Daoy (cell line): Measurements from ENCODE around the gene XRRA1. TPM values are rescaled to one million over a fixed set of nuclear protein-coding genes. Genes with fewer than 3 reads are reported as not detected.
"Not testable (repeated sequence)": the region's sequence is repeated elsewhere in the genome, so short reads cannot be mapped to it uniquely, and the experiment has no call there.

Experiments
- DNase-seq: peaks from one replicate; pipeline ENCODE4 v3.0.0-alpha.2; 2015; ENCODE audit warnings: low read depth
- total RNA-seq: library from RNA; depleted of rRNA; stranded (reverse); fragments of >200 nt; shearing (Covaris generic); gene quantifications from 2 replicates; pipeline ENCODE4 v1.2.3, GENCODE V29; 2014

Gene XRRA1
- total RNA-seq, 1 experiment from 2014 or later: 5.6 TPM

DNA sequence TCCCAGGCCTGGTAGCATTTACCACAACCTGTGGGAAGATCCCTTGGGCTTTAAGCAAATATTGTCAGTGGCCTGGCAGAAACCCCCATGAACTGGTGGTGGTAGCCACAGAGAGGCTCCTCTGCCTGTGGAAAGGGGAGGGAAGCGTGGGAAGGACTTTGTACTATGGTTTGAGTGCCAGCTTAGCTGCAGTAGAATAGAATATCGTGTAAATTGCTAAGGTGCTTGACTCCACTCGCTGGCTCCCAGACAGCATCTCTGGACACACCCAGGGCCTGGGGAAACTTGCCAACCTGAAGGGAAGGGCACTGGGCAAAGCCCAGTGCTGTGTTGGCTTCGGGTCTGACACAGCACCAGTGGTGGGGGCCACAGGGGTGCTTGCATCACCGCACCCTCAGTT lies 52.6 kb downstream of the XRRA1 start:
- DNase-seq: no peak

DNA sequence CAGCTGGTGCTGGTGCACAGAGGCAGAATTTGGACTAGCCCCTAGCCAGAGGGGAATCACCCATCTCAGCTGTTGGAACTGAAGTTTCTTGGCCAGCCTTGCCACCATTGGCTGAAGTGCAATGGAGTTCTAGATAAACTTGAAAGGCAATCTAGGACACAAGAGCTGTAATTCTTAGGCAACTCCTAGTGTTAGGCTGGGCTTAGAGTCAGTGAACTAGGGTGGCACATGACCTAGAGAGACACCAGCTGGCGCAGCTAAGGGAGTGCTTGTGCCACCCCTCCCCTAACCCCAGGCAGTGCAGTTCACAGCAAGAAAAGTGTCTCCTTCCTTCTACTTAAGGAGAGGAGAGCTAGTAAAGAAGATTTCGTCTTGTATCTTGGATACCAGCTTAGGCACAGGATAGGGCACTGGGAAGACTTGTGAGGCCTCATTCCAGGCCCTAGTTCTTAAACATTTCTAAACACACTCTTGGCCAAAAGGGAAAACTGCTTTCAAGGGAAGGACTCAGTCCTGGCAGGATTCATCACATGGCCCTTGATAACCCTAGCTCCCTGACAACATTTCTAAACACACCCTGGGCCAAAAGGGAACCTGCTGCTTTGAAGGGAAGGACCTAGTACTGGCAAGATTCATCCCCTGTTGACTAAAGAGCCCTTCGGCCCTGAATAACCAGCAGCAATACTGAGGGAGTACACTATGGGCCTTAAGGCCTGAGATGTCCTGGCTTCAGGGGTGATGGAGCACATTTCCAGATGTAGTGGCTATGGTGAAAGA lies 53.4 kb downstream of the XRRA1 start:
- no peak for DNase-seq

DNA sequence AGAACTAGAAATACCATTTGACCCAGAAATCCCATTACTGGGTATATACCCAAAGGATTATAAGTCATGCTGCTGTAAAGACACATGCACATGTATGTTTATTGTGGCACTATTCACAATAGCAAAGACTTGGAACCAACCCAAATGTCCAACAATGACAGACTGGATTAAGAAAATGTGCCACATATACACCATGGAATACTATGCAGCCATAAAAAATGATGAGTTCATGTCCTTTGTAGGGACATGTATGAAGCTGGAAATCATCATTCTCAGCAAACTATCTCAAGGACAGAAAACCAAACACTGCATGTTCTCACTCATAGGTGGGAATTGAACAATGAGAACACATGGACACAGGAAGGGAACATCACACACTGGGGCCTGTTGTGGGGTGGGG lies 55.9 kb downstream of the XRRA1 start:
- not testable (repeated sequence) for DNase-seq

DNA sequence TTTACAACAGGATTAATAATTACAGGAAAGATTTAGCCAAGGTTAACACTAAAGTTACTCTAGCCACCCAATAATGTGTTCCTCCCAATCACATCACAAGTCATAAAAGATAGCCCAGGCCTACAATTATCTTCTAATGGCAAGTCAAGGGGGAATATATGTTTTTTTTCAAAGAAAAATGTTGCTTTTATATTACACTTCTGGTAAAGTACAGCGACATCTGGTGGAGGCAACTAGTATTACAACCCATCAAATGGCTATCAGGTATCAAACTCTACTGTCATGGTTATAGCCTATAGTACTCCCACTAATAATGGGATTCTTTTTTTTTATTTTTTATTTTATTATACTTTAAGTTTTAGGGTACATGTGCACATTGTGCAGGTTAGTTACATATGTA lies 71.8 kb downstream of the XRRA1 start:
- no peak for DNase-seq

DNA sequence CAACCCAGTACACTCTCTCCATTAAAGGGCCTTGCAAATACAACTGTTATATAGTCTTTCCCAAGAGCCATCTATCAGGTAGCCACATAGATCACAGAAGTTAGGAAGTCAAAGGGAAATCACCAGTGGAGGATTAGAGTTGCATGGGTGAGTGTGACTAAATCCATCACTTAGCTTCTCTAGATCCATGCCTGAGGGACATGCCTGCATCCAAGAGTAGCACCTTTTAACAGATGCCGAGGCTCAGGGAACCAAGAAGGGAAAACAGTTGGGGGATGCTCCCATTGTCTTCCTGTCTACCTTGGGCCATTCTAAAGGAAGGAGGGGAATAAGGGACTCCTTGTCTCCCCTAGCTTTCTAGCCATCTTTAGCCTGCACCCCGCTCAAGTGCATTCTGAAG lies 77.9 kb downstream of the XRRA1 start:
- no peak for DNase-seq

DNA sequence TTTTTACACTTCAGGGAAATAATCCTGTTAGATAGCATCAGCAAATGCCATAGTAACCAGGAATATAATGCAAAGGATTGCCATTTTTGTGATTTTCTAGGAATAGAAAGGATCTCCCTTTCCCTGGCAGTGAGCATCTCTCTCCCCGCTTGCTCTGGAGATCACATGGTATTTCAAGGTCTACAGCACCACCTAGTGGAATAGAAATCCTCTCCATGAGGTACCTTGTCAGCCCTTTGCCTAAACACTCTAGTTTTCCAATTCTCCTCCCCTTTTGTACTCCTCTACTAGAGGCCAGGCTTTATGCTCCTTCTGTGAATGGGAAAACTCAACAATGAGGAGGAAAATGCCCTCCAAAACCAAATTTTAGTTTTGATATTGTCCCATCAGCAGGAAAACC lies 78.4 kb downstream of the XRRA1 start:
- DNase-seq: peak; percentile 16

DNA sequence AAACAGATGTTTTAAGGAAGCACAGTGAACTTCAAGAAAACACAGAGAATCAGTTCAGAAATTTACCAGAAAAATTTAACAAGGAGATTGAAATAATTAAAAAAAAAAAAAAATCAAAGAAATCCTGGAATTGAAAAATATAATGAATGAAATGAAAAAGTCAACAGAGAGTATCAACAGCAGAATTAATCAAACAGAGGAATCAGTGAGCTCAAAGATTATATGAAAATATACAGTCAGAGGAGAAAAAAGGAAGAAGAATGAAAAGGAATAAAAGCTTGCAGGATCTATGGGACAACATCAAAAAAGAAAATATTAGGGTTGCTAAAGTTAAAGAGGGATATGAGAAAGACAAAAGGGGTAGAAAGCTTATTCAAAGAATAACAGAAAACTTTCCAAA lies 82.3 kb downstream of the XRRA1 start:
- no peak for DNase-seq

DNA sequence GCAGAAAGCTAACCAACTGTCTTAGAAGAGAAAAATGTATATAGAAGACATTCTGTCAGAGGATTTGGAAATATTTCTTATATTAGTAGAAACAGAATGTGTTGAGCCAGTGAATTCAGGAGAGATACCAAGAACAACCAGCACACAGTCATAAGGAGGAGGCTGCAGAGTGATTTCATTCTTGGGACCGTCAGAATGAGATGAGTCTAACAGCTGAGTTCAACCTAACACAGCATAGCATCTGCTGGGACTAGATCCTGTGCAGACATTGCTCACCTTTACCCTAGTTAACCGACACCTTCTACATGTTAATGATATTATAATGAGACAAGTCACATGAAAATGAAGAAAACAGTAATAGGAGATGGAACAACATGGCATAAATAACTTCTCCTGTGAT lies 85.5 kb downstream of the XRRA1 start:
- no peak for DNase-seq

DNA sequence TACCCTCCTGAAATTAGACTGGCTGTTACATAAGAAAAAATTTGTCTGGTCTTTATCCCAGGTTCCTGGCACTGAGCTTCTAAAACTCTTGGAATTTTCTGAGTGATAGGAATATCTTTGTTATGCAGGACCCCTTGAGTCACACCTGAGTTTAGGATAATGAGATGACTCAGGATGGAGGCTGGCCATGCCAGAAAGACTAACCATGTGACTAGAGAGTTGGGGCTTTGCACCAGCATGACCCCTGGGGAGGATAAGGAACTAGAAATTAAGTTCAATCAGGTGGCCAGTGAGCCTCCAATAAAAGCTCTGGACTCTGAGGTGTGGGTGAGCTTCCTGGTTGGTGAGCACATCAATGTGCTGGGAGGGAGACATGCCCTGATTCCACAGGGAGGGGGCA lies 88.1 kb downstream of the XRRA1 start:
- DNase-seq: no peak

DNA sequence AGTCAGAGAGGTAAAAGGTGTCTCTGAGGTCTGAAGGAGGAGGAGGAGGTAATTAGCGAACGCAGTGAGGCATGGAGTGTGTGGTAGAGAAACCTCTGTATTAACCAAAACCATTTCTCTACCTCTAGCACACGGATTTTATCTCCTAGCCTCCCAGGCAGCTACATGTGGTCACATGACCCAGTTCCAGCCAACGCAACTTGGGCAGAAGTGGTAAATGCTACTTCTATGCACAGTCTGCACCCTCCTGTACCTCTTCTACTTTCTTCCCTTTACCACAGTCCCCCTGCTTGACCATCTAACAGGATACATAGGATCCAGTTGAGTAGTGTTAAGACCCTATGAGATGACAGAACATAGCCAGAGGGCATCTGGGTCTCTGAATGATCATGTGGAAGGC lies 95.7 kb downstream of the XRRA1 start:
- no peak for DNase-seq

DNA sequence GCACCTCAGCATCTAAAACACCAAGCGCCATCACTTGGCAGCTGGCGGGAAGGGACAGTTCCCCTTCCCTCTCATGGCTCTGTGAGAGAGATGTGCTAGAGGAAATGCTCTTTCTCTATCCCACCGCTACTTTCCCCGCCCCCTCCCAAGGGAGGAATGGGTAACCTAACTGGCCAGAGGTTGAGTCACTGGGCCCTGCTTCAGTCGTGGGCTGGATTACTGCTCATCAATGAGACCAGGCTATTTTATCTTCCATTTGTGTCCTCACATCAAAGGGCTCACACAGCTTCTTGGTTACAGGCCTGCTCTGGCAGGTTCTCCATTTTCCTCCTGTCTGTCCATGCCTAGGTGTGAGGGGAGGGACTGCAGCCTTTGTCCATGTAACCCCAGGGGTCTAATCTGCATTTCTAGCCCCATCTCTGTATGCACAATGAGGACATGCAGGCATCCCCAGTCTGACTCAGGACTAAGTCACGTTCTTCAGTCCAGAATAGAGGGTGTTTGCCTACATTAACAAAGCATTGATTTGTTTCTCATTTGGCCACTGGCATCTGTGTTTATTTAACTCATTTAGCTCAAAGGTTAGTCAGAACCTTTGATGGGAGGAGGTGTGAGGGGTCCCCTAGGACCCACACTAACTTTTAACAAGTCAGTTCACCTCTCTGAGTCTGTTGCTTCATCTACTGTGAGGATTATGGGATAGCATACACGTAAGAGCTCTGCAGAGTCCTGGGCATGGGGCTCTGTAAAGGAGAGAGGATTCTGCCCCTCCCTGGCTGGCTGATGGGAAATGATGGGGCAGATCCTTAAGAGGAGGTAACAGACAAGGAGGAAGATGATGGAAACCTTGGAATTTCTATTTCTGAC lies 99.1 kb downstream of the XRRA1 start:
- DNase-seq: peak; percentile 61

DNA sequence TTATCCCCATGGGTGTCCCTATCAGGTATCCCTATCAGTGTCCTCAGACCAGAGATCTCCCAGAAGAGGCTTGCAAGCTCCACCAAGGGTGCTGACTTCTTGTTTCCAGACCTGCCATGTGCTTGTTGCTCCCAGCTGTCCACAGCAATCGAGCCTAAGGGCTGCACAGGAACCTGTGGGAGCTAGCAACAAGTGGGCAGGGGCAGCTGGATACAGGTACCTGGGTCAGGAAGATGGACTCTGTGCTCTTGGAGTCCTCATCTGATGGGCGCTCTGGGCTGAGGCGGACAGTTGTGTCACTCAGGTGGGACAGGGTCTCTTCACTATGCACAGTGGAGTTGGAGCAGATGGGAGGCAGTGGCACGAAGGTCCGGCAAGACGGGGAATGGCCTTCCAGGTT lies 101.0 kb downstream of the XRRA1 start:
- no peak for DNase-seq

DNA sequence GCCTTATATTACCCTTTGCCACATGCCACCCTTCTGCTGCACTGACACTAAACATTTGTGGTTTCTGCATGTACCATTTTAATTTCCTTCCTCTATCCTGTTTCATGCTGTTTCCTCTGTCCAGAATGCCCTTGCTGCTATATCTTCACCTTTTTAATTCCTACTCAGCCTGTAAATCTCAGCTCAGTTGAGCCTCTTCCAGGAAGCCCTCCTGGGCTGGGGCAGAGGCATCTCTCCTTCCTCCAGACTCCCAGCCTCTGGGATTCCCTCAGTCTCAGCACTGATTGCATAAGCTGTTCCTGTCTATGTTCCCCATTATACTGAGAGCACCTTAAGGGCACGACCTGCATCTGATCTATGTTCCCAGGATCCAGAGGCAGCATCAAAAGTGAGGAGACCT lies 101.5 kb downstream of the XRRA1 start:
- DNase-seq: no peak

DNA sequence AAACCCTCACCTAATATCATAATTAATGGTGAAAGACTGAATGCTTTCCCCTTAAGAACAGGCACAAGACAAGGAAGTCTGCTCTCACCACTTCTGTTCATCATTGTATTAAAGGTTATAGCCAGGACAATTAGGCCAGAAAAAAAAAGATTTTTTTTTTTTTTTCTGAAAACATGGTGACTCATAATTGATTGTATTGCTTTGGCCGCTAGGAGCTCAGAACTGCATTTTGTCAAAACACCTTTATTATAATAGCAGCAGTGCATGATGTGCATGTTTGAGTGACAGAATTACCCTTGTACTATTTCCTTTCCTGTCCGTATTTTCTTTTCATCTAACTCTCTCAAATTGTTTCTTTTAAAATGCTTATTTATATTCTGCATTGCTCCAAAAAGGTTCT lies 102.1 kb downstream of the XRRA1 start:
- DNase-seq: no peak

DNA sequence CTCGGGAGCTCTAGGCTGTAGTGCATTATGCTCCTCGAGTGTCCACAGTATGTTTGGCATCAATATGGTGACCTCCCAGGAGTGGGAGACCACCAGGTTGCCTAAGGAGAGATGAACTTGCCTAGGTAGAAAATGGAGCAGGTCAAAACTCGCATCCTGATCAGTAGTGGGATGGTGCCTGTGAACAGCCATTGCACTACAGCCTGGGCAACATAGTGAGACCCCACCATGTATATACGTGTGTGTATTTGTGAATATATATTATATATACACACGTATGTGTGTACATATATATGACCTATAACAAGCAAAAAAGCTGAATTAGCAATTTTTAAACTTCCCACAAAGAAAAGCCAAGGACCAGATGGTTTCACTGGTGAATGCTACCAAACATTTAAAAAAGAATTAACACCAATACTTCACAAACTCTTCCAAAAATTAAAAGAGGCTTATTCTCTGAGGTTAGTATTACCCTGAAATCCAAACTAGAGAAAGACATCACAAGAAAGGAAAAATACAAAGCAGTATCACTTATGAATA lies 102.8 kb downstream of the XRRA1 start:
- DNase-seq: no peak

DNA sequence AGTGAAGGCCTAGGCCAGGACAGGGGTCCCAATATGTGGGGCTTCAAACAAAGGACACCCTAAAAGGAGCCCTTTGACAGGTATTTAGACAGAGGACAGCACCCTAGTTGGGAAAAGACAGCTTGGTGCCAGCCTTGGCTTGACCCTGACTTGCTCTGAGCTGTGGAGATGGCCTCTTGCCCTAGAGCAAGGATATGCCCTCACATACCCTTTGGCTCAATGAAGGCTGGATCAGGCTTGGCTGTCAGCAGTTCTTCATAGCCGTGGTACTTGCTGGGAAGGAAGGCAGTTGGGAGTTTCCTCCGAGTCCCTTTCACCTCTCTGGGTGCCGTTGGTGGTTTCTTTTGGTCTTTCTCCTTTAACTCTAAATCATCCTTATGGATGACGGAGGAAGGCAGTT lies 104.0 kb downstream of the XRRA1 start:
- no peak for DNase-seq

DNA sequence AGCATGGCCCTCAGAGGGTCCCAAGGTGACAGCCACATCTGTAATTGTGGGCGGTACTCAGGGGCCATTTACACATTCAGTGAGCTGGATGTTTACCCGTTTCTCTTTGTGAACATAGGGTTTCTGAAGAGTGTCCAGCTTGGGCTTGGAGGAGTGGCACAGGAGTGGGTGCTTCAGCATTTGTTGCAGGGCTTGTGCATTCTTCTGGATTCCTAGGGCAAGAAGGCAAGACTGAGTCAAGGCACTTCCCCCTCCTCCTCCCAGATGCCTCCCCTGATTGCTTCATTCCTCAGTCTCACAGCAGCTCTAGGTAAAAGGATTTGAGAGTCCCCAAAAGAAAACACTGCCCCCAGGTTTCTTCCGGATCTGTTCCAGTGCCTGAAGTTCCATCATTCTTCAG lies 104.8 kb downstream of the XRRA1 start:
- no peak for DNase-seq

DNA sequence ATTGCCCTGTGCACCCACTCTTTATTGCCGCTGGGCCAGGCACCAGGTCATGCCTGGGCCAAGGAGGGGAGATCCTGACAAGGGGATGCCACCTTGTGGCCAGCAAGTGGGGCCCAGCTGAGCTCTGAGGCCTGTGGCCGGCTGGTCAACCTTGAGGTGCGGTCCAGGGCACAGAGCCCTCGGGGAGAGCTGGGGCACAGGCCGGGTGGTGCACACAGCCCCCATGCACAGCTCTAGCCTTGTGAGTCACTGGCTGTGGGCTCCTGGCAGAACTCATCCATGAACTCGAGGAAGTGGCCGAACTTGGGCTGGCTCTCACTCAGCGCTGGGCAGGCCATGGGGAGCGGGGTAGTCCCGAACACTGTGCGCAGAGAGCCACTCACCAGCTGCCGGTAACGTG lies 105.9 kb downstream of the XRRA1 start:
- no peak for DNase-seq

DNA sequence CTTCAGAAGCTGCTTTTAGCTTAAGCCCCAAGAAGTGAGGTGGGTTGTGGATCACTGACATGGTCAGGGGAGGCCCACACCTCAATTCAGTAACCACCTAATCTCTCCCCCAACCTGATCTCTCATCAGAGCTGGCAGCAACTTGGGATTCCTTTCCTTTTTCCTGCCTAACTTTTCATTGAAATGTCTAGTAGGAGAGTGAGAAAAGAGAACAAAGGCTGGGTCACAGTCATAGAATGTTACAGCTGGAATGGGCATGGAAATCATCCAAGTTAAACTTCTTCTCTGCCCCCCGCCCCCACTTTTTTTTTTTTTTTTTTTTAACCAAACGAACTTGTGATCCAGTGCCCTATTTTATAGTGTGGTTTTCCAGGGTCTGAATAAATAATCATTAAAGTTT lies 108.4 kb downstream of the XRRA1 start:
- no peak for DNase-seq

DNA sequence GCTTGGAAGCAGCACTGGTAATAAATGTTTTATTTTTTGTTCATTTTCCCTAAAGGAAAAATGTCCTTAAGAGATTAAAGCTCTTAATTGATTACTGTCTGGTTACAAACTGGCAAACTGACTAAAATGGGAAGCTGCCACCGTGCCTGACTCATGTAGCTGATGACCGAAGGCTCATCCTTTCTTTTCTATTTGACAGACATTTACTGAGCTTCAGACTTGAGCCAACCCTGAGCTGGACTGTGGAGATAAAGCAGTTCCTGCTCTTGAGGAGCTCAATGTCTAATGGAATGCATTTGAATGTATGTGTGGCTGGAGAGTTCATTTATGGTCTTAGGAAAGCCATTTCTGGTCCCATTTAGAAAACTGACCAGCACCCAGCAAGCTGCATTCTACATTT lies 108.9 kb downstream of the XRRA1 start:
- DNase-seq: no peak

DNA sequence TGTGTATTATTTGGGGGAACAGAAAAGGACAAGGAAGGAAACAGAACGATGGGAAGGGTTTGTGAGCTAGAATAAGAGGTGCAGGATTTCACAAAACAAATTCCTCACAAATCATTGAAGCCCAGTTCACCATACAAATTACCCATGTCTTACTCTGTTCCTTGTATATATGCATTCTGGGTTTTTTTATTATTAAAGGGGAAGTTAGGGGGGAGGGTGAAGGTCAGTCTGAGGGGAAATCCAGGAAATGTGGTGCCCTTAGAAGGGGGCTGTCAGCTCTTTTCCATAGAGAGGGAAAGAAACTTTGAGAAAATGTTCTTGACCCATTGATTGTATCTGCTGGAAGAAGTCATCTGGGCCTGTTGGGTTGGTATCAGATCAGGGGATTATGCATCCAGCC lies 109.4 kb downstream of the XRRA1 start:
- DNase-seq: no peak

DNA sequence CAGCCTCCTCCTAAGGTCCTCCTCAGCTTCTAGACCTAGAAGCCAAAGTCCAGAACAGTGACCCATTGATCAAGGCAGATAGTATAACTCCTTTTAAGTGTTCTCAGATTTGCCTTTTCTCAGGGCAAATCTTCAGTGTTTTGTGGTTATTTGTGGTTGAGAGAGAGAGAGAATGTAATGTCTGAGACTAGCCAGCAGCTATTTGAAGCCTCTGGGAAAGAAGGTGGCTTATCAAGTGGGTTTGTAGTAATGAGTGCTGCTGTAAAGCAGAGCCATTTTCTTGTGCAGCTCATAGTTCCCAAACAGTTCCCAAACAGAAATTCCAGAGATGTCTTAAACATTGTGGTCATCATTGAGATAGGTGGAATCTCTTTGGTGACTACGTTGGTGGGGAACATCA lies 110.7 kb downstream of the XRRA1 start:
- DNase-seq: no peak

DNA sequence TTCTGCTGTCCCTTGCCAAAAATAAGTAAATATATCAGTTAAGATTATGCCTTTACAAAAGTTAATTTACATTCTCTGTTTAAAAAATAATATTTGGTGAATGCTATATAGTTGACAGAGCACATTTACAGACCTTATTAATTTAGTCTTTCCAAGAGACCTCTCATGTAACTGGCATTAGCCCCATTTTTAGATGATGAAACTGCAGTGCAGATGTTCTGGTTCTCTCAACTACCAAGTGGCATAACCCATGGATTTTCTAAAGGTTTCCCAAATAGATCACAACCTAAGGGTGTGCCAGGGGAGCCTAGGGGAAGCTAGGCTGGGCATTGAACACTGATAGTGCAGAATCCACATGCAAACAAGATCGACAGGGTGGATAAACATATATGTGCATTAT lies 111.7 kb downstream of the XRRA1 start:
- no peak for DNase-seq
